Activated effector memory CD4-positive, alpha-beta T cell treated with anti-CD3 and anti-CD28 coated beads, Interleukin-2, amount 50 U/mL, for 16 hours (primary cell): Measurements from ENCODE around the gene FOXP1.

Source experiments
- DNase-seq: peaks from one replicate; pipeline ENCODE4 v3.0.0-alpha.2; 2020

The FOXP1 gene

GRCh38 chr3:71469138-71469435, 114.4 kb downstream of the FOXP1 start:
- DNase-seq, result no peak

- DNase-seq, result no peak
These were observed 115.0 kb downstream of the FOXP1 start for GRCh38 chr3:71468311-71469137.

- DNase-seq, result no peak
These were observed 117.0 kb downstream of the FOXP1 start for GRCh38 chr3:71466483-71466882.

- no peak for DNase-seq
These were observed 118.0 kb downstream of the FOXP1 start for GRCh38 chr3:71465371-71466036.

- no peak for DNase-seq
These were observed 118.9 kb downstream of the FOXP1 start for GRCh38 chr3:71464613-71465012.

GRCh38 chr3:71463617-71464016, 119.9 kb downstream of the FOXP1 start:
- DNase-seq, result no peak

- DNase-seq, result no peak
These were observed 120.9 kb downstream of the FOXP1 start for GRCh38 chr3:71462586-71462985.

GRCh38 chr3:71461749-71462483, 121.6 kb downstream of the FOXP1 start:
- no peak for DNase-seq

GRCh38 chr3:71461114-71461513, 122.4 kb downstream of the FOXP1 start:
- no peak for DNase-seq

GRCh38 chr3:71458895-71459294, 124.6 kb downstream of the FOXP1 start:
- no peak for DNase-seq

- DNase-seq, result no peak
These were observed 126.7 kb downstream of the FOXP1 start for GRCh38 chr3:71456826-71457225.

- DNase-seq, result no peak
These were observed 127.4 kb downstream of the FOXP1 start for GRCh38 chr3:71456156-71456555.

- DNase-seq, result peak; percentile 70
These were observed 128.8 kb downstream of the FOXP1 start for GRCh38 chr3:71454512-71455403.

- DNase-seq, result no peak
These were observed 129.6 kb downstream of the FOXP1 start for GRCh38 chr3:71453822-71454511.

- no peak for DNase-seq
These were observed 130.2 kb downstream of the FOXP1 start for GRCh38 chr3:71453319-71453718.

- DNase-seq, result no peak
These were observed 131.7 kb downstream of the FOXP1 start for GRCh38 chr3:71451812-71452211.

- no peak for DNase-seq
These were observed 132.5 kb downstream of the FOXP1 start for GRCh38 chr3:71451060-71451459.

- DNase-seq, result no peak
These were observed 133.4 kb downstream of the FOXP1 start for GRCh38 chr3:71450162-71450561.

GRCh38 chr3:71447803-71448202, 135.7 kb downstream of the FOXP1 start:
- no peak for DNase-seq

GRCh38 chr3:71447197-71447596, 136.3 kb downstream of the FOXP1 start:
- DNase-seq, result no peak

- DNase-seq, result no peak
These were observed 136.8 kb downstream of the FOXP1 start for GRCh38 chr3:71446734-71447133.

- DNase-seq, result no peak
These were observed 137.3 kb downstream of the FOXP1 start for GRCh38 chr3:71446260-71446659.
